HG03135 (cell line): ENCODE results near the gene GNB5.
"Not testable (repeated sequence)": the region's sequence is repeated elsewhere in the genome, so short reads cannot be mapped to it uniquely, and the experiment has no call there.

Experiments
- ATAC-seq: cut with Tn5 transposase; IDR thresholded peaks from one replicate; pipeline ENCODE4 v1.9.1; 2021; ENCODE audit warnings: mild to moderate bottlenecking, moderate library complexity; ENCODE audit not compliant: unreplicated experiment

The GNB5 gene

DNA sequence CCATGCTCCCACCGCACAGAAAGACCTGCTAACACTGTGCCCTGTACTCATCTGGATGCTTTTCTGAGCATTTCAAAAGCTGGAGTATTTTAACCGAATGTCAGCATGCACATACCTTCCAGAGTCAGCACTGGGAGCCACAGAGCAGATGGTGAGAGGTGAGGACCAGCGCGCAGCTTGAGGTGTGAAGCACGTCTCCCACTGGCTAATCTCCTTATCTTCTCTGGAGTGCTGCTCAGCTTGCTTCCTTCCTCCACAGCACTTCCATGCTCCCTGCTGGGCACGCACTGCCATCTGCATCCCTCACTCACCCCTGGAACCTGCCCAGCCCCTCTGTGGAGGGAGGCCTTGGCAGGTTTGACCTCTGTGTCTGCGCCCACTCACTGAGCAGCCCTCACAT lies at the start of gene GNB5:
TSS of gene GNB5 (minus strand) at position 186 of the 400 bp plus-strand sequence. CDS start 6,716 bp downstream, outside the sequence.
- ATAC-seq: no peak

- ATAC-seq: no peak
Observed at GRCh38 chr15:52240166-52240565, 49.0 kb upstream of the GNB5 start.

- not testable (repeated sequence) for ATAC-seq
Observed at GRCh38 chr15:52238989-52239525, 47.9 kb upstream of the GNB5 start.

DNA sequence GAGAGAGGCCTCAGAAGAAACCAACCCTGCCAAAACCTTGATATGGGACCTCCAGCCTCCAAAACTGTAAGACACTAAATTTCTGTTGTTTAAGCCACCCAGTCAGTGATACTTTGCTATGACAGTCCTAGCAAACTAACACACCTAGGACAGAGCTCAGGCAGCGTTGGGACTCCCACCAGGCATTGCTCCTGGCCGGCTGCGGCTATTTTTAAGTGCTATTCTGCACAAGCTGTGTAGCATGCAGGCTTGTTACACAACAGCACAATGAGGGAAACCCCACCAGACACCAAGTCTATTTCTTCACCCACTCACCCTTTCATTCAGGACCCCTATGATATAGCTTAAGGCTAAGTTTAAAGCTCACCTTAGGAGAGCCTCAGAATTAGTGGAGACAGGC lies 47.0 kb upstream of the GNB5 start:
- ATAC-seq: no peak

- ATAC-seq: no peak
Observed at GRCh38 chr15:52236013-52236412, 44.8 kb upstream of the GNB5 start.

DNA sequence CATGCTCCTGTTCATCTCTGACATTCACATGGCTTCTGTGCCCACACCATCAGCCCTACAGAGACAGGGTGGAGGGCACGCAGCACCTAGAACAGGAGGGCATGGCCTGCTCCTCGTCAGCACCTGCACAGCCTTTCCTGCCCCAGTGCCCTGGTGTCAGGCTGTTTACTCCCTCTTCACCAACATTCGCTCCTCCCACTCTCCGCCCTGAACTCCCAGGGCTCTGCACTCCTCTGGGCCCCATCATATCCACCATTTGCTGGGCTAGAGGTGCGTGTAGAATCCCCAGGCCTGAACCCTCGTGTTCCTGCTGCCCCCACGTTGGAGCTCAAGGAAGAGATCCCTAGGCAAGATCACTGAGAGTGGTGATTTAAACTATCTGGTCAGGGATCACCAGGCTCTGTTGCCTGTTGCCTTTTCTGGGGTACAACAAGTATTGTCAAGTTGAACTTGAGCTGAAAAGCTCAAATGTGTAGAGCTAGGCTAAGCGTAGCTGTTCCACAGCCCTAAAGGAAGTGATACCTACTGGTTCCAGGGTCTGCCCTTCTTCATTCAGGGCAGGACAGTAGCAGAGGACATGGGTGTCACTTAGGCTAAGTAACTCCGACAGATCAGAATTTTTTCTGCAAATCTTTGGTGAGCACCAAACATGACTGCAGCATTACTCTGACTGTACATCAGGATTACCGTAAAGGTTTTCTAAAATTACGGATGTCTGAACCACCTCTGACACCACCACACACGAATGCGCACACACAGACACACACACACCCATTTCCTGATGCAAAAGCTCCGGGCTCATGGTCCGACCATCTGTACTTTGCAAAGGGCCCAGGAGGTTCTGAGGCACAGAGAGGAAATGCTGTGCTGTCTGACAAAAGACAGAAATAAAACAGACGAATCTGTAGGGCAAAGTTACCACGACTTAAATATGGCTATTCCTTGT lies 43.7 kb upstream of the GNB5 start:
- no peak for ATAC-seq

GRCh38 chr15:52233405-52233804 lies 42.2 kb upstream of the GNB5 start:
- no peak for ATAC-seq

DNA sequence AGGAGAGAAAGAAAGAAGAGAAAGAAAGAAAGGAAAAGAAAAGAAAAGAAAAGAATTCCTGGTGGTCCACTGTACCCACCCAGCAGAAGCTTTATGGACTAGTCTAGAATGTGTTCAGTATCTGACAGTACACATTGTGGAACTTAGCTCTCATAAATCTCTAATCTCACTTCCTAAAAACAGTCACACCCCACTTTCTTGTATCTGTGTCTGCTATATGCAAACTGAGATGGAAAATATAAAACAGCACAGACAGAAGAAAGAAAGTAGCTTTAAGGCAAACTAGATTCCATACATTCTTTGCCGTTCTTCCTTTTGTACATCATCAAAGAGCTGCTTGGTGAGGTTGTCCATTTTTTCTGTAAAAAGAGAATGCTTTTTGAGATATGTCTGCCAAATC lies 41.1 kb upstream of the GNB5 start:
- peak; percentile 59 for ATAC-seq

DNA sequence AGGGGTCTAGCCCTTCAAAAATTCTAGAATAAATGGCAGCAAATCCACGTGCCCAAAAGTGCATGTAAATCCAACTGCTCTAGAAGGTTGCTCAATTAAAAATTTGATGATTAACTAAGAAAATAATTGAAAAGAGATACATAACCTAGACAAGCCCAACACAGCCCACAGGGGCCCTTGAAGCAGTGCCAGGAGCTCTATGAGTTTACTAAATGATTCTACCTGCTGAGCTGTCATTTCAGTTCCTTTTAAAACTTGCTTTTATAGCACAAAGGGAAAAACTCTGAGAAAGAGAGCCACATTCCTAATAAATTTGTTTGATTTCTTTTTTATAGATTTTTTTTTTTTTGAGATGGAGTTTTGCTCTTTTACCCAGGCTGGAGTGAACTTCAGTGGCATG lies 38.9 kb upstream of the GNB5 start:
- ATAC-seq: no peak

DNA sequence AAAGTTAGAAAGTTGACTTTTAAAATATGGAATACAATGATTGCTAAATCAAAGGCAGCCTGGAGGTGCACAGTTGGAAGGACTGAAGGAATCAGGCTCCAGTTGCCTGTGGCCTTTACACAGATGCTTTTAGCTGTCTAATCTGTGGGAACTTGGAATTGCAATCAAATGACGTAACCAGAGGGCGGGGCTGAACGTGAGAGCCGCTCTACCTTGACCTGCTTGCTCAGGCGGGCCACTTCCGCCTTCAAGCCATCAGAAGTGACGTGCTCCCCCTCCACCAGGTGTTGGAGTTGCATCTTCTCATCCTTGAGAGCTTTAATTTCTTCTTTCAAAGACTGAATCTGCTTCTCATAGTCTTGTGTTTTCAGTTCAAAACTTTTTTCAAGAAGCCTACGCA lies 37.7 kb upstream of the GNB5 start:
- no peak for ATAC-seq

- peak; percentile 73 for ATAC-seq
Observed at GRCh38 chr15:52227456-52227855, 36.3 kb upstream of the GNB5 start.

DNA sequence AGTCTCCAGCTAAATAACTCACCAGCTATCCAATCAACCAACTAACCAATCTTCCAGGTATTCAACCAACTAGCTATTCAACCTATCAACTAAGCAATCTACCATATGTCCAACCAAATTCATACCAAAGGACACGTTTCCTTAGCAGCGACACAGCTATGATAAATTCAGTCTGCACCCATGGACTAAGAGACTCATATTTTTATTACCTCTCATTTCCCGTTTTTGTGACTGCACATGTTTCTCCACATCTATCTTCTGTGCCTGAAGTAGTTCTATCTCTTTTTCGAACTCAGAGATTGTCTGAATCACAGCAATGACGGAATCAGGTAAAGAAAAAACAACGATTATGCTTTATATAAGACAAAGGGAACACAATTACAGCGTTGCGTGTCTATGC lies 34.0 kb upstream of the GNB5 start:
- no peak for ATAC-seq

- ATAC-seq: no peak
Observed at GRCh38 chr15:52224211-52224610, 33.0 kb upstream of the GNB5 start.

GRCh38 chr15:52221730-52222129 lies 30.5 kb upstream of the GNB5 start:
- no peak for ATAC-seq

- no peak for ATAC-seq
Observed at GRCh38 chr15:52220937-52221660, 29.9 kb upstream of the GNB5 start.

DNA sequence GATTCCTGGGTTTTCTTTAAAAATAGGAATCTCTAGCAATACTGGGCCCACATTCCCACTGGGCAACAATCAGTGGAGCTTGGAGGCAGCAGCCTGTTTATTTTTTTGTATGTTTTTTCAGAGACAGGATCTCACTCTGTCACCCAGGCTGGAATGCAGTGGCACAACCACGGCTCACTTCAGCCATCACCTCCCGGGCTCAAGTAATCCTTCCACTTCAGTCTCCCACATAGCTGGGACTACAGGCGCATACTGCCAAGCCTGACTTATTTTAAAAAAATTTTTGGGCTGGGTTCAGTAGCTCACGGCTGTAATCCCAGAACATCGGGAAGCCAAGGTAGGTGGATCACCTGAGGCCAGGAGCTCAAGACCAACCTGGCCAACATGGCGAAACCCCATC lies 29.1 kb upstream of the GNB5 start:
- ATAC-seq: no peak

GRCh38 chr15:52218816-52219215 lies 27.6 kb upstream of the GNB5 start:
- ATAC-seq: no peak

- no peak for ATAC-seq
Observed at GRCh38 chr15:52218371-52218770, 27.2 kb upstream of the GNB5 start.

DNA sequence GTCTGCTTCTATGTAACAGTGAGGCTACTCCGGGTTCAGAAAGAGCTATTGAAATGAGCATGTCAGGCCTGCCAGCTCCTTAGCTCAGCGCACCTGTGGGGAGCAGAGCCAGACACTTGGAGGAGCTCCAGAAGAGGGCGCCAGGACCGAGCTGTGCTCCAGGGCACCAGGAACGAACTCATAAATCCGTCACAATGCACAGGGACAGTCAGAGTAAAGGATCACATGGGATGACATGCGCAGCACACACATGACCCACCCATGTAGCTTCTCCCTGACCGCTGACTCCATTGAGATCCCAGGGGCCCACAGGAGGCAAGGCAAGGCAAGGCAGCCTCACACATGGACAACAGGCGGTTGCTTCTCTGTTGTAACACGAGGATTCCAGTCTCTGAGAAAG lies 26.0 kb upstream of the GNB5 start:
- no peak for ATAC-seq

- no peak for ATAC-seq
Observed at GRCh38 chr15:52214553-52214952, 23.4 kb upstream of the GNB5 start.

DNA sequence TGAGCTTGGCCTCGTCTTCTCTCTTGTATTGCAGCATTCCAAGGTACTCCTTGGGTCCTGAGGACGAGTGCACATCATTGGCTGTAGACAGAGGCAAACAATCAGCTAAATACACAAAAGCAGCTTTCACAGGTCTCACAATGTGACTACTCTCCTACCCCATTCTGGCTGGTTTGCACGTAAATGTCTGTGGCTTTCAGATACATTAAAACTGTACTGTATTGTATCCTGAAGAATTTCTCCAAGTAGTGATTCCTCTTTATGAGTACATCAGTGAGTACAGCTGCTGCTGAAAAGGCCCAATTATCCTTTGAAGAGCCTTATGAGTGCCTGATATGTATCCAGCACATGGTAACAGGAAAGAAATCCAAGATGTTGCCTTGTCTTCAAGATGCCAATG lies 22.0 kb upstream of the GNB5 start:
- no peak for ATAC-seq
